Mammary epithelial cell (primary cell): Measurements from ENCODE around the gene CHORDC1.

Source experiments
- CTCF ChIP-seq, 2 donors: IDR thresholded peaks in 1 of 2; conservative IDR thresholded peaks in 1 of 2; 2 replicates each; pipeline ENCODE4 v1.5.1; 2011 to 2012; ENCODE audit warnings: inconsistent platforms in 2 of 2, low read length in 2 of 2, mild to moderate bottlenecking in 2 of 2, control low read depth in 1 of 2, low read depth in 1 of 2; ENCODE audit not compliant: insufficient read depth in 1 of 2; ENCODE audit errors: extremely low read depth in 1 of 2
- EZH2 ChIP-seq: IDR thresholded peaks from 2 replicates; pipeline ENCODE4 v1.6.1; 2012; ENCODE audit warnings: low read length, inconsistent platforms, borderline replicate concordance

- TF ChIP-seq CTCF (conservative IDR thresholded peaks at IDR 0.05 in 1 of 2, IDR thresholded peaks at IDR 0.05 in 1 of 2; ENCODE audit: extremely low read depth in 1 of 2, insufficient read depth in 1 of 2, low read depth in 1 of 2, low read length in 2 of 2) (no peak), EZH2 (no peak)
Observed at GRCh38 chr11:90202342-90202741, 20.5 kb downstream of the CHORDC1 start.
